NCI-H1092 treated with DMSO at 0.1 percent for 48 hours (cell line): ENCODE measurements around the gene ZSWIM9.
"Not testable (repeated sequence)": the region's sequence is repeated elsewhere in the genome, so short reads cannot be mapped to it uniquely, and the experiment has no call there.

Experiments
- DNase-seq: peaks from one replicate; lab custom pipeline; 2025; lab: John Stamatoyannopoulos, UW

Gene ZSWIM9

DNA sequence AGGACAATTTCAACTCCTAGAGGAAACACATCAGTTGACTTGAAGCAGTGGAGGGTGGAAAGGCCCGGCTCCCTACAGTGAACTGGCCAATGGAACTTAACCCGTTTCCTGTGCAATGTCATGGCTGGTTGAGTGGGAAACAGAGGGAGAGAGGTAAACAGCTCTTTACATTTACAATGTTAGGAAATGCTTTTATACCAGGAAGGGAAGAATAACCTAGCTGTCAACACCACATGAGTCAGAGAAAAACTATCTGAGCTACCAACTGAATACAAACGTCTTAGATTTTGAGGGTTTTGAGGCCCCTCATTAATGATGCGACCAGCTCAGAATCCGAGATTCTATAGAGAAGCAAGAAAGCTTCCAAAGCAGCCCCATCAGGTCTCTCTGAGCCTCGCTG lies 48.5 kb downstream of the ZSWIM9 start:
- no peak for DNase-seq

DNA sequence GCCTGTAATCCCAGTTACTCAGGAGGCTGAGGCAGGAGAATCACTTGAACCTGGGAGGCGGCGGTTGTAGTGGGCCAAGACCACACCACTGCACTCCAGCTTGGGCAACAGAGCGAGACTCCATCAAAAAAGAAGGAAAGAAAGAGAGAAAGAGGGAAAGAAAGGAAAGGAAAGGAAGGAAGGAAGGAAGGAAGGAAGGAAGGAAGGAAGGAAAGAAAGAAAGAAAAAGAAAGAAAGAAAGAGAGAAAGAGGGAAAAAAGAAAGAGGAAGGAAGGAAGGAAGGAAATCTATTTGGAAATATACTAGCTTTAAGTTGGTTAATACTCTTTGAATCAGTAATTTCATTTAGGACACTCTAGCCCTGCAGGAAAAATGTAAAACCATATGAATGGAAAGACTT lies 50.3 kb downstream of the ZSWIM9 start:
- not testable (repeated sequence) for DNase-seq

DNA sequence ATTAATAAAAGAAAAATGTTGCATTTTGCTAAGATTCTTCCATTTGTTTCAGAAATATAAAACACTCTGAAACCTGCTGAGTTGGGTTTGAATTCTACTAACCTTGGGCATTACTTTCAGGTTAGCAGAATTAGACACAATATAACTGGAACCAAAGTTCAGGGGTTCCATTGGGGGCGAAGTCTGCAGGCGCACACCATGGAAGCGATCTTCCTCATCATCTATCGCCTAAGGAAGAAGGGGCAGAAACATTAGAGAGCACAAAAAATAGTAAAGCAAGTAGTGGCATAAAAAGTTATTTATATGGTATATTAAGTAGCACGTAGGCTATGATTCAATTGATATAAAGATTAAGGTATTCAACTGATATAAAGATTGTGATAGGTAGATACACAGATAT lies 51.1 kb downstream of the ZSWIM9 start:
- no peak for DNase-seq

DNA sequence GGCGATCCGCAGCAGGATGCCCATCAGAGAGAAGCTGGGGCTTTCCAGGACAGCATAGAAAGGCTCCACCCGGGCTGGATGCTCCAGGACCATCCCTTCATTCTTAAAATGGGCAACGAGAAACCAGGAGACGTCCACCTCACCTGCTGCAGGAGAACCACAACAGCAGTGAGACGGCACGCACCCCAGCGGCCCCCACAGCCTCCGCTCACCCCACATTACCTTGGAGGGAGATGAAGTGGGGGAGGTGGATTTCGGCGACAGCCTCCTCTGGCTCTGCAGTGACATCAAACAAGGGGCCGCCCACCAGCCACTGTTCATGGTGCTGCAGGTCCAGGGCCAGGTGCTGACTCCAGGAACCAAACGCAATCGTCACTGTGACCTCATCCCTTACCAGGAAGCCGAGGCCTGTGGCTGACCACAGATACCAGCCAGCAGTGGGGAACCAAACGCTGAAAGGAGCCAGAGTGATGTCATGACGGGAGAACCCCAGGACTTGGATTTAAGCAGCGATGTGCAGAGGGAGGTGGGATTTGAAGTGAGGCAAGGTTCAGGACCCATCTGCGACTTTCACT lies 60.2 kb downstream of the ZSWIM9 start:
- no peak for DNase-seq

DNA sequence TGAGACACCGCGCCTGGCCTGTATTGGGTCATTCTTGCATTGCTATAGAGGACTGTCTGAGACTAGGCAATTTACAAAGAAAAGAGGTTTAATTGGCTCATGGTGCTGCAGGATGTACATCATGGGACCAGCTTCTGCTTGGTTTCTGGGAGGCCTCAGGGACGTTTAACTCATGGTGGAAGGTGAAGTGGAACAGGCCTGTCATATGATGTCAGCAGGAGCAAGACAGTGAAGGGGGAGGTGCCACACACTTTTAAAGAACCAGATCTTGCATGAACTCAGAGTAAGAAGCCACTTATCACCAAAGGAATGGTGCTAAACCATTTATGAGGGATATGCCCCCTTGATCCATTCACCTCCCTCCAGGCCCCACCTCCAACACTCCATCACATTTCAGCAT lies 66.6 kb downstream of the ZSWIM9 start:
- DNase-seq, result no peak

DNA sequence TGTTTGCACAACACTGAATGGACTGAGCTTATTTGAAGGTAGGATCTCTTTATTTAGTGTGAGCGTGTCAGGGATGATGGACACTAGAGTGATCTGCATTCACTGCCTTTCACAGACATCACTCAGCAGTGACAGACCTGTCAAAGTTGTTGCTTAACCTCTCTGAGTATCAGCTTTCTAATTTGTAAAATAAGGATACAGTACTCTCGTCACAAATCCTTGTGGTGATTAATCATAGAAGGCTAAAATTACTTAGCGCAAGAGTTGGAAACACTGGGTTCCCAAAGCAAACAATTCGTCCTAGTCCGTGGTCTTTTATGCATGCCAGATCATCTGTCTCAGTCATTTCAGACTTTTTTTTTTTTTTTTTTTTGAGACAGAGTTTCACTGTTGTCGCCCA lies 68.6 kb downstream of the ZSWIM9 start:
- no peak for DNase-seq

DNA sequence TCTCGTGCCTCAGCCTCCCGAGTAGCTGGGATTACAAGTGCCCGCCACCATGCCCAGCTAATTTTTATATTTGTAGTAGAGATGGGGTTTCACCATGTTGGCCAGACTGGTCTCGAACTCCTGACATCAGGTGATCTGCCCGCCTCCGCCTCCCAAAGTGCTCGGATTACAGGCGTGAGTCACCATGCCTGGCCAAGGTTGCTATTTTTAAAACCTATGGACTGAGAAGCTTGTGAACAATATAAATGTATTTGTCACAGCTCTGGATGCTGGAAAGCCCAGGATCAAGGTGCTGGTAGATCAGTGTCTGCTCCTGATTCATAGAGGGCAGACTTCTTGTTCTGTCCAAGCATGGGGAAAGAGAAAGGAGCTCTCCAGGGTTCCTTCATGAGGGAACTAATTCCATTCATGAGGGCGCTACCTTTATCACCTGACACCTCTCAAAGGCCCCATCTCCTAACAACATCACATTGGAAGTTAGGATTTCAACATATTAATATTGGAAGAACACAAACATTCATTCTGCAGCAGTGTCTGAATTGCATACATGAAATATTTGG lies 69.2 kb downstream of the ZSWIM9 start:
- no peak for DNase-seq

DNA sequence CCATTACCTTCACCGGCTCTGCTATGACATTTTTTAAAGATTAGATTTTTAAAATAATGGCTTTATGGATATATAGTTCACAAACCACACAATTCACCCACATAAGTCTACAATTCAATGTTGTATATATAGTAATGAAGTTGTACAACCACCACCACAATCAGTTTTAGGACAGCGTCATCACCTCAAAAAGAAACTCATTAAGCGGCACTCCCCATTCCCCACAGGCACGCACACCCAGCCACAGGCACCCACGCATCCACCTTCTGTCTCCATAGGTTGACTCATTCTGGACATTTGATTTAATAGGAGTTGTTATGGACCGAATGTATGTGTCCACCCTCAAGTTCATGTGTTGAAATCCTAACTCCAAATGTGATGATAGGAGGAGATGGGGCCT lies 71.3 kb downstream of the ZSWIM9 start:
- DNase-seq, result not testable (repeated sequence)

DNA sequence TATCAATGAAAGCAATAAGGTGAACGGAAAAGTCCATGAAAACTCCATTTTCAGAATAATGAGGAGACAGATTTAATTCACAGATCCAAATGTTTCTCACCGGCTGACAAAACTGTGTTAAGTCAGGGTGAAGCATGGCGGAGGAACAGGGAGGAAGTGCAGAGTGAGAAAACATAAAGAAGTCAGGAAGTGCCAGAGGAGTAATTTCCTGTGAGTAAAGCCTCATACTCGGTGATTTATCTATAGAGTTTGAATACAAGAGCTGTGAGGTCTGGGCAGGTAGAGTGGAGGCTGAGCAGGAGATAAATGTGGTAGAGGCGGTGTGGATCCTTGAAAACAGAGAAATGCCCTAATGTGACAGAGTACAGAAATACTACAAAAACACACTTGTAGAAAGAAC lies 73.8 kb downstream of the ZSWIM9 start:
- no peak for DNase-seq

DNA sequence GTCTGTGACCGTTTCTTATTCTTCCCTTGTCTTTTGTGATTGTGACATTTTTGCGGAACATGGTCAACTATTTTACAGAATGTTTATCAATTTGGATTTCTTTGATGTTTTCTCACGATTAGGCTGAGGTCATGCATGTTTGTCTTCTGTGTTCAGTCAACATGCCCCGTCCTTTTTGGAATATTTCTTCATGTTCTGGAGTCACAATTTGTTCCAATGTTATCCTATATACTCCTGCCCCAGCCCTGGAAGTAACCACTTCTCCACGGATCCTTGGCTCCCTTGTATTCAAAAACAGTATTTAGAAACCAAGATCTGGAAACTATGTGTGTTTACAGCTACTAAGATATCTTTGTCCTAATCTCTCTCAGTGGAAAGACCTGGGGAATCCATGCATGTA lies 75.6 kb downstream of the ZSWIM9 start:
- no peak for DNase-seq

DNA sequence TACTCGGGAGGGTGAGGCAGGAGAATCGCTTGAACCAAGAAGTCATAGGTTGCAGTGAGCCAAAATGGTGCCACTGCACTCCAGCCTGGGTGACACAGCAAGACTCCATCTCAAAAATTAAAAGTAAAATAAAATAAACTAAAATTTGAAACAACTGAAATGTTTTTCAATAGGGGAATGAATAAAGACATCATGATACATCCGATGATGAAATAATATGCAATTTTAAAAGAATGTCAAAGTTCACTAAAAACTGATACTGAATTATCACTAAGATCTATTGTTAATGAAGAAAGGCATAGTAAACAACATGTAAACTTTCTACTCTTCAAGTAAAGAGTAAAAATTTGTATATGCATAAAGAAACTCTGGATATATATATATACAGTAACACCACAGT lies 76.7 kb downstream of the ZSWIM9 start:
- no peak for DNase-seq
